Stomach (tissue), 9 donors: Measurements from ENCODE around the gene PHKA1. TPM values are rescaled to one million over a fixed set of nuclear protein-coding genes. Genes with fewer than 3 reads are reported as not detected.

Source experiments
- DNase-seq, 2 donors: peaks; one replicate each; pipeline versions ENCODE4 v3.0.0 to v3.0.0-alpha.2; 2013 to 2019
- H3K27ac ChIP-seq, 5 donors: fragments of 200-600 bp in 4 of 5; sonication (generic) in 4 of 5; one replicate each; pipeline ENCODE4 v1.5.1; 2013 to 2019; ENCODE audit warnings: mild to moderate bottlenecking in 1 of 5, moderate library complexity in 1 of 5
- H3K27me3 ChIP-seq, 3 donors: fragments of 200-600 bp; sonication (generic); one replicate each; pipeline ENCODE4 v1.5.1; 2017 to 2019; ENCODE audit warnings: mixed run types in 1 of 3
- H3K36me3 ChIP-seq, 4 donors: fragments of 200-600 bp; sonication (generic); 1 replicate in 3 of 4; 2 replicates in 1 of 4; pipeline ENCODE4 v1.5.1; 2016 to 2019
- H3K4me1 ChIP-seq, 4 donors: fragments of 200-600 bp; sonication (generic); one replicate each; pipeline ENCODE4 v1.5.1; 2016 to 2019
- H3K4me3 ChIP-seq, 4 donors: fragments of 200-600 bp; sonication (generic) in 3 of 4; one replicate each; pipeline ENCODE4 v1.5.1; 2016 to 2019; ENCODE audit warnings: mild to moderate bottlenecking in 1 of 4
- H3K9me3 ChIP-seq, 4 donors: fragments of 200-600 bp; sonication (generic); one replicate each; pipeline ENCODE4 v1.5.1; 2016 to 2019
- EP300 ChIP-seq: sonication (generic); formaldehyde crosslinking; IDR thresholded peaks from one replicate; pipeline ENCODE4 v1.6.1; 2017; ENCODE audit warnings: antibody characterized with exemption
- POLR2A ChIP-seq, 4 donors: fragments of 450-650 bp; IDR thresholded peaks; one replicate each; pipeline ENCODE4 v1.6.1; 2016; ENCODE audit warnings: antibody characterized with exemption in 4 of 4, control low read depth in 2 of 4, mild to moderate bottlenecking in 1 of 4, moderate library complexity in 1 of 4
- POLR2AphosphoS5 ChIP-seq, 3 donors: sonication (generic); formaldehyde crosslinking; IDR thresholded peaks; one replicate each; pipeline ENCODE4 v1.6.1; 2016; ENCODE audit warnings: antibody characterized with exemption in 3 of 3
- WGBS, 5 donors: extraction: QIAGEN DNeasy Blood & Tissue Kit in 3 of 5; methylation state at CpG; one replicate each; pipeline versions ENCODE4 v1.1.5 to v1.1.7; 2013 to 2018; 5-methylcytosine and 5-hydroxymethylcytosine counted together
- intact Hi-C: fragments of 100-400 bp; cut with DNase I; formaldehyde crosslinking; loops from one replicate; pipeline ENCODE4 v1.15.1; 2023; ENCODE audit warnings: low total_unique reads
- polyA plus RNA-seq, 3 donors: library from polyadenylated mRNA; stranded (reverse); fragments of 200-250 nt; gene quantifications; one replicate each; pipeline ENCODE4 v1.2.3, GENCODE V29; 2013
- total RNA-seq, 5 donors: library from RNA; depleted of rRNA; stranded (reverse); fragments of >200 nt; gene quantifications; one replicate each; pipeline versions ENCODE4 v1.1.0 to v1.2.3, GENCODE V29; 2014 to 2016
- TF ChIP-seq, protein P1 (sequence below), 7 experiments: fragments of 450-650 bp in 4 of 7; fragments of 200-600 bp in 3 of 7; sonication (generic) in 3 of 7; IDR thresholded peaks; one replicate each; pipeline ENCODE4 v1.5.1; 2016 to 2019; ENCODE audit warnings: antibody characterized with exemption in 7 of 7, control low read depth in 2 of 7, mild to moderate bottlenecking in 1 of 7
- donor health status: healthy with polysubstance abuse.
- donor health status: Bipolar disorder and iron deficiency.
- donor health status: healthy.

Gene PHKA1
- total and polyA plus RNA-seq, 8 donors, result 2.0 to 13.4 (median 4.4) TPM

DNA sequence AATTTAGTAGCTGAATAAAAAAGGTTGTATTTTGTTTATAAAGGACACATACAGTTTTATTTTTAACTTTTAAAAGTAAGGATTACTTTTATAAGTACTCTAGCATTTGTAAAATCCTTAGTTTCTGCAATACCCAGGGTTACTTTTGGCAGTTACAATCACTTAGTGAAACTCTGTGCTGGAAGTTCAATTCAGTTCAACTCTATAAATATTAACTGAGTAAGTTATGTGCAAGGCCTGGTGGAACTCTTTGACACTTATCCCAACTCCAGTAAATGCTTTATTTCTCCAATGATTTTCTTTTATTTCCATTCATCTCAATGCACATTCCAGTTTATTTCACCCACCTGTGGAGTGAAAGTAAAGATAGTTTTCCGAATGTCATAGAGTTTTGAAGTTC lies 78.2 kb downstream of the PHKA1 start:
- no peak overlapping the region for H3K4me3 ChIP-seq
- TF ChIP-seq POLR2A (IDR thresholded peaks at IDR 0.05) (no peak), EP300 (no peak), POLR2AphosphoS5 (IDR thresholded peaks at IDR 0.05) (no peak)
- TF ChIP-seq, protein P1, sequence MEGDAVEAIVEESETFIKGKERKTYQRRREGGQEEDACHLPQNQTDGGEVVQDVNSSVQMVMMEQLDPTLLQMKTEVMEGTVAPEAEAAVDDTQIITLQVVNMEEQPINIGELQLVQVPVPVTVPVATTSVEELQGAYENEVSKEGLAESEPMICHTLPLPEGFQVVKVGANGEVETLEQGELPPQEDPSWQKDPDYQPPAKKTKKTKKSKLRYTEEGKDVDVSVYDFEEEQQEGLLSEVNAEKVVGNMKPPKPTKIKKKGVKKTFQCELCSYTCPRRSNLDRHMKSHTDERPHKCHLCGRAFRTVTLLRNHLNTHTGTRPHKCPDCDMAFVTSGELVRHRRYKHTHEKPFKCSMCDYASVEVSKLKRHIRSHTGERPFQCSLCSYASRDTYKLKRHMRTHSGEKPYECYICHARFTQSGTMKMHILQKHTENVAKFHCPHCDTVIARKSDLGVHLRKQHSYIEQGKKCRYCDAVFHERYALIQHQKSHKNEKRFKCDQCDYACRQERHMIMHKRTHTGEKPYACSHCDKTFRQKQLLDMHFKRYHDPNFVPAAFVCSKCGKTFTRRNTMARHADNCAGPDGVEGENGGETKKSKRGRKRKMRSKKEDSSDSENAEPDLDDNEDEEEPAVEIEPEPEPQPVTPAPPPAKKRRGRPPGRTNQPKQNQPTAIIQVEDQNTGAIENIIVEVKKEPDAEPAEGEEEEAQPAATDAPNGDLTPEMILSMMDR (IDR thresholded peaks at IDR 0.05), result no peak
- no peaks in the 10 kb centered on the region for H3K9me3 ChIP-seq
- DNase-seq, result no peak
- intact Hi-C loops, result no loop called here
- no peaks in the 10 kb centered on the region for H3K27me3 ChIP-seq
- H3K27ac ChIP-seq, result no peak overlapping the region
- WGBS, 5 donors, result 81 to 100% (median 90%) methylated on average over 1 of the region's 1 CpG
- H3K36me3 ChIP-seq, result no peaks in the 10 kb centered on the region
- H3K4me1 ChIP-seq, result peaks cover 0 to 15% (median 0%) of the 10 kb centered on the region in 4 donors

GRCh38 chrX:72634331-72634730 lies 79.8 kb downstream of the PHKA1 start:
- no peaks in the 10 kb centered on the region for H3K27me3 ChIP-seq
- TF ChIP-seq EP300, result no peak
- no peak for TF ChIP-seq POLR2A (IDR thresholded peaks at IDR 0.05)
- no peak for TF ChIP-seq POLR2AphosphoS5 (IDR thresholded peaks at IDR 0.05)
- TF ChIP-seq, protein P1 (IDR thresholded peaks at IDR 0.05), result no peak
- peaks cover 0 to 15% (median 0%) of the 10 kb centered on the region in 4 donors for H3K4me1 ChIP-seq
- intact Hi-C loops, result no loop called here
- no peaks in the 10 kb centered on the region for H3K36me3 ChIP-seq
- 17 to 41% (median 28%) methylated on average over 3 of the region's 3 CpGs for WGBS, 5 donors
- H3K4me3 ChIP-seq, result no peak overlapping the region
- DNase-seq, result peak in 1 of 2 donors; percentile 25
- H3K9me3 ChIP-seq, result no peaks in the 10 kb centered on the region
- peak overlapping the region in 2 of 5 donors; percentile 32 to 63 for H3K27ac ChIP-seq

- Histone ChIP-seq H3K9me3 (no peaks in the 10 kb centered on the region), H3K27ac (no peak overlapping the region)
- WGBS, 5 donors, result 67 to 95% (median 84%) methylated on average over 1 of the region's 1 CpG
Observed at GRCh38 chrX:72630185-72630584, 83.9 kb downstream of the PHKA1 start.

GRCh38 chrX:72624194-72624593 lies 89.9 kb downstream of the PHKA1 start:
- no peak for TF ChIP-seq EP300
- TF ChIP-seq, protein P1 (IDR thresholded peaks at IDR 0.05), result no peak
- no peak for TF ChIP-seq POLR2A (IDR thresholded peaks at IDR 0.05)
- TF ChIP-seq POLR2AphosphoS5 (IDR thresholded peaks at IDR 0.05), result no peak
- Histone ChIP-seq H3K27ac (no peak overlapping the region), H3K4me1 (no peaks in the 10 kb centered on the region), H3K27me3 (no peaks in the 10 kb centered on the region), H3K4me3 (no peak overlapping the region), H3K36me3 (no peaks in the 10 kb centered on the region), H3K9me3 (no peaks in the 10 kb centered on the region)
- intact Hi-C loops, result no loop called here
- DNase-seq, result no peak

More at GRCh38 chrX:72630185-72630584, 83.9 kb downstream of the PHKA1 start:
- Histone ChIP-seq H3K36me3 (no peaks in the 10 kb centered on the region), H3K4me1 (peaks cover 0 to 6% (median 0%) of the 10 kb centered on the region in 4 donors), H3K4me3 (no peak overlapping the region), H3K27me3 (no peaks in the 10 kb centered on the region)
- DNase-seq, result no peak
- TF ChIP-seq POLR2A (IDR thresholded peaks at IDR 0.05) (no peak), POLR2AphosphoS5 (IDR thresholded peaks at IDR 0.05) (no peak), EP300 (no peak)
- TF ChIP-seq, protein P1 (IDR thresholded peaks at IDR 0.05), result no peak
- intact Hi-C loops, result no loop called here
